Sigmoid colon (tissue), 7 donors: ENCODE results near the gene RFC1. TPM values are rescaled to one million over a fixed set of nuclear protein-coding genes. Genes with fewer than 3 reads are reported as not detected.

Experiments
- DNase-seq: peaks from one replicate; pipeline ENCODE4 v3.0.0-alpha.2; 2019
- H3K27ac ChIP-seq, 4 donors: fragments of 200-600 bp; sonication (generic); one replicate each; pipeline ENCODE4 v1.5.1; 2016 to 2019; ENCODE audit warnings: mild to moderate bottlenecking in 1 of 4
- H3K27me3 ChIP-seq, 3 donors: fragments of 200-600 bp; sonication (generic); one replicate each; pipeline ENCODE4 v1.5.1; 2019; ENCODE audit warnings: mild to moderate bottlenecking in 1 of 3
- H3K36me3 ChIP-seq, 4 donors: fragments of 200-600 bp; sonication (generic); one replicate each; pipeline ENCODE4 v1.5.1; 2016 to 2019
- H3K4me1 ChIP-seq, 4 donors: fragments of 200-600 bp; sonication (generic); one replicate each; pipeline ENCODE4 v1.5.1; 2017 to 2019
- H3K4me3 ChIP-seq, 4 donors: fragments of 200-600 bp; sonication (generic); one replicate each; pipeline ENCODE4 v1.5.1; 2017 to 2019; ENCODE audit warnings: mild to moderate bottlenecking in 2 of 4, moderate library complexity in 1 of 4
- H3K9me3 ChIP-seq, 4 donors: fragments of 200-600 bp in 3 of 4; sonication (generic) in 3 of 4; one replicate each; pipeline versions ENCODE4 v1.5.1 to v1.6.1; 2013 to 2019
- CTCF ChIP-seq, 4 experiments: fragments of 450-650 bp in 3 of 4; fragments of 200-600 bp in 1 of 4; IDR thresholded peaks; one replicate each; pipeline ENCODE4 v1.5.1; 2016 to 2019; ENCODE audit warnings: antibody characterized with exemption in 4 of 4, mild to moderate bottlenecking in 3 of 4, moderate library complexity in 2 of 4
- EP300 ChIP-seq, 4 donors: sonication (generic); formaldehyde crosslinking; IDR thresholded peaks; one replicate each; pipeline ENCODE4 v1.6.1; 2017; ENCODE audit warnings: antibody characterized with exemption in 4 of 4
- POLR2A ChIP-seq, 2 donors: fragments of 450-650 bp; IDR thresholded peaks; one replicate each; pipeline ENCODE4 v1.6.1; 2016; ENCODE audit warnings: antibody characterized with exemption in 2 of 2, mild to moderate bottlenecking in 2 of 2, moderate library complexity in 2 of 2
- POLR2AphosphoS5 ChIP-seq, 4 donors: sonication (generic); formaldehyde crosslinking; IDR thresholded peaks; one replicate each; pipeline ENCODE4 v1.6.1; 2017; ENCODE audit warnings: antibody characterized with exemption in 4 of 4
- WGBS, 2 donors: extraction: QIAGEN DNeasy Blood & Tissue Kit; methylation state at CpG; one replicate each; pipeline ENCODE4 v1.1.7; 2013; 5-methylcytosine and 5-hydroxymethylcytosine counted together
- intact Hi-C: fragments of 100-400 bp; cut with DNase I; formaldehyde crosslinking; loops from one replicate; pipeline ENCODE4 v1.15.1; 2023
- polyA plus RNA-seq, 3 donors: library from polyadenylated mRNA; stranded (reverse); fragments of 200-250 nt; gene quantifications; one replicate each; pipeline ENCODE4 v1.2.3, GENCODE V29; 2013
- total RNA-seq, 4 donors: library from RNA; depleted of rRNA; stranded (reverse); fragments of >200 nt; gene quantifications; one replicate each; pipeline ENCODE4 v1.1.0, GENCODE V29; 2016
- donor health status: healthy with polysubstance abuse.
- donor health status: Bipolar disorder and iron deficiency.
- donor health status: healthy.

The RFC1 gene
- total and polyA plus RNA-seq, 7 donors: 10.2 to 46.6 (median 30.2) TPM

GRCh38 chr4:39286263-39286662 is 79.9 kb downstream of the RFC1 start:
- H3K27ac ChIP-seq: no peak overlapping the region
- TF ChIP-seq CTCF (IDR thresholded peaks at IDR 0.05) (no peak), POLR2AphosphoS5 (IDR thresholded peaks at IDR 0.05) (no peak), EP300 (IDR thresholded peaks at IDR 0.05) (no peak), POLR2A (IDR thresholded peaks at IDR 0.05) (no peak)
- H3K36me3 ChIP-seq: peaks cover 7 to 90% (median 35%) of the 10 kb centered on the region in 4 donors
- WGBS, 2 donors: 95 to 97% methylated on average over 2 of the region's 2 CpGs
- peaks cover 0 to 7% (median 0%) of the 10 kb centered on the region in 4 donors for H3K9me3 ChIP-seq
- DNase-seq: no peak
- no peaks in the 10 kb centered on the region for H3K27me3 ChIP-seq
- H3K4me3 ChIP-seq: no peak overlapping the region
- intact Hi-C loops: no loop called here
- H3K4me1 ChIP-seq: no peaks in the 10 kb centered on the region

GRCh38 chr4:39285853-39286252 is 80.3 kb downstream of the RFC1 start:
- Histone ChIP-seq H3K27me3 (no peaks in the 10 kb centered on the region), H3K9me3 (peaks cover 0 to 7% (median 0%) of the 10 kb centered on the region in 4 donors), H3K4me3 (no peak overlapping the region), H3K4me1 (no peaks in the 10 kb centered on the region), H3K36me3 (peaks cover 7 to 86% (median 32%) of the 10 kb centered on the region in 4 donors), H3K27ac (no peak overlapping the region)
- intact Hi-C loops: no loop called here
- TF ChIP-seq CTCF (IDR thresholded peaks at IDR 0.05) (no peak), EP300 (IDR thresholded peaks at IDR 0.05) (no peak)
- 95 to 96% methylated on average over 2 of the region's 2 CpGs for WGBS, 2 donors
- no peak for DNase-seq

- Histone ChIP-seq H3K4me3 (no peak overlapping the region), H3K27me3 (no peaks in the 10 kb centered on the region), H3K27ac (no peak overlapping the region), H3K9me3 (peaks cover 0 to 7% (median 0%) of the 10 kb centered on the region in 4 donors), H3K4me1 (no peaks in the 10 kb centered on the region), H3K36me3 (peaks cover 7 to 85% (median 27%) of the 10 kb centered on the region in 4 donors)
- WGBS, 2 donors: 76 to 79% methylated on average over 7 of the region's 7 CpGs
- no peak for DNase-seq
- intact Hi-C loops: no loop called here
- TF ChIP-seq CTCF (IDR thresholded peaks at IDR 0.05): no peak
- TF ChIP-seq POLR2A (IDR thresholded peaks at IDR 0.05): no peak
- no peak for TF ChIP-seq POLR2AphosphoS5 (IDR thresholded peaks at IDR 0.05)
- no peak for TF ChIP-seq EP300 (IDR thresholded peaks at IDR 0.05)
Measured at GRCh38 chr4:39285111-39285795, 80.9 kb downstream of the RFC1 start.

GRCh38 chr4:39280770-39281169 is 85.4 kb downstream of the RFC1 start:
- H3K27me3 ChIP-seq: no peaks in the 10 kb centered on the region
- no peak for TF ChIP-seq EP300 (IDR thresholded peaks at IDR 0.05)
- no peak for TF ChIP-seq POLR2A (IDR thresholded peaks at IDR 0.05)
- TF ChIP-seq CTCF (IDR thresholded peaks at IDR 0.05): no peak
- TF ChIP-seq POLR2AphosphoS5 (IDR thresholded peaks at IDR 0.05): no peak
- no peak for DNase-seq
- no peaks in the 10 kb centered on the region for H3K4me1 ChIP-seq
- H3K4me3 ChIP-seq: no peak overlapping the region
- WGBS, 2 donors: 97% methylated on average over 2 of the region's 2 CpGs
- peaks cover 0 to 82% (median 11%) of the 10 kb centered on the region in 4 donors for H3K36me3 ChIP-seq
- peaks cover 0 to 7% (median 0%) of the 10 kb centered on the region in 4 donors for H3K9me3 ChIP-seq
- intact Hi-C loops: no loop called here
- H3K27ac ChIP-seq: no peak overlapping the region

- H3K4me3 ChIP-seq: no peak overlapping the region
- TF ChIP-seq POLR2A (IDR thresholded peaks at IDR 0.05) (no peak), POLR2AphosphoS5 (IDR thresholded peaks at IDR 0.05) (no peak), EP300 (IDR thresholded peaks at IDR 0.05) (no peak), CTCF (IDR thresholded peaks at IDR 0.05) (no peak)
- intact Hi-C loops: no loop called here
- peaks cover 0 to 85% (median 12%) of the 10 kb centered on the region in 4 donors for H3K36me3 ChIP-seq
- WGBS, 2 donors: 86 to 90% methylated on average over 5 of the region's 5 CpGs
- H3K4me1 ChIP-seq: no peaks in the 10 kb centered on the region
- no peaks in the 10 kb centered on the region for H3K27me3 ChIP-seq
- no peak overlapping the region for H3K27ac ChIP-seq
- peaks cover 0 to 7% (median 0%) of the 10 kb centered on the region in 4 donors for H3K9me3 ChIP-seq
- no peak for DNase-seq
Measured at GRCh38 chr4:39279416-39279815, 86.7 kb downstream of the RFC1 start.
